ENCODE data around the gene LMAN2. TPM values are rescaled to one million over a fixed set of nuclear protein-coding genes. Genes with fewer than 3 reads are reported as not detected.

The LMAN2 gene
- total RNA-seq, 1 donor from 2014 or later, result 103 TPM

DNA sequence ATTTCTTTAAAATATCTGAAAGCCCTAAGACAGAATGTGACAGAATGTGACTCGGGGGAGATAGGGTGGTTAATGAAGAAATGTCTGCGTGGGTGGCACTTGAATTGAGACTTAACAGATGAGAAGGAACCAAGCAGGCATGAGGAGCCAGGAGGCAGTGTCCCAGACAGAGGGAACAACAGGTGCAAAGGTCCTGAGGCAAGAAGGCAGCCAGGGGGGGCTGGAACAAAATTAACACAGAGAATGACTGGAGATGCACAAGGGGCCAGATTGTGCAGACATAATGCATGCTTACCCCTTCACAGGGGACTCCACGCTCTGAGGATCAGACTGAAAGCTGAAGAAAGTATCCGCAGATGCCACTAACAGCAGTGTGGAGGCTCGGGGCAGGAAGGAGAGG, 1.7 kb downstream of the LMAN2 start:
- FAIRE-seq (no peak), DNase-seq (ENCODE audit: low read depth) (no peak)
- Mint-ChIP-seq H3K36me3 (ENCODE audit: low read depth, unreplicated experiment) (peaks cover 2% of the 10 kb centered on the region), H3K27ac (ENCODE audit: unreplicated experiment) (no peak overlapping the region), H3K4me1 (ENCODE audit: low read depth, unreplicated experiment) (peaks cover 21% of the 10 kb centered on the region), H3K9me3 (ENCODE audit: unreplicated experiment) (peaks cover 6% of the 10 kb centered on the region), H3K4me3 (ENCODE audit: unreplicated experiment) (peak overlapping the region; percentile 98), H3K27me3 (ENCODE audit: low read depth, unreplicated experiment) (peaks cover 5% of the 10 kb centered on the region)
- peaks cover 63% of the 10 kb centered on the region for H3K79me2 ChIP-seq (ENCODE audit: insufficient read depth, low read length)
- H3K27ac ChIP-seq (ENCODE audit: low read depth, low read length), result no peak overlapping the region
- H3K27me3 ChIP-seq (ENCODE audit: insufficient read depth, low read length), result no peaks in the 10 kb centered on the region
- H3K9ac ChIP-seq (ENCODE audit: low read length), result peak overlapping the region; percentile 93
- peaks cover 17% of the 10 kb centered on the region for H3K36me3 ChIP-seq (ENCODE audit: insufficient read depth, low read length)
- no peaks in the 10 kb centered on the region for H3K9me3 ChIP-seq (ENCODE audit: insufficient read depth, low read depth, low read length)
- peak overlapping the region; percentile 93 for H3K4me2 ChIP-seq (ENCODE audit: low read length)
- no peak overlapping the region for H2AFZ ChIP-seq (ENCODE audit: low read depth, low read length)
- H3K4me1 ChIP-seq (ENCODE audit: insufficient read depth, low read length), result peaks cover 18% of the 10 kb centered on the region
- TF ChIP-seq EZH2 (IDR thresholded peaks at IDR 0.05; ENCODE audit: insufficient read depth, low read length) (no peak), CTCF (IDR thresholded peaks at IDR 0.05; ENCODE audit: insufficient read depth, low read depth, low read length) (no peak)
- peaks cover 50% of the 10 kb centered on the region for H4K20me1 ChIP-seq (ENCODE audit: insufficient read depth, low read length)
- no peak overlapping the region for H3K4me3 ChIP-seq (ENCODE audit: insufficient read depth, low read depth, low read length)

DNA sequence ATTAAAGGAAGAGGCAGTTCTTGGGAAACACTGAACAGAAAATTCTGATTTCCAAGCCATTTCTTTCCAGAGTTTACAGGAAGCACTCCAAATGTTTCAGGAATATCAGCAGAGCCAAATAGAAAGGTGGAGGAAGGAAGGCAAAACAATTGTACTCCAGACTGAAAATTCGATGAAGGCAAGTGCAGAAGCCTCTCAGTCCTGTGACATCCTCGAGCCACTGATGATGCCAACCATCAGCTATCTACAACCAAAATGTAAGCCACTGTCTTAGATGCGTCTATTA, 2.2 kb downstream of the LMAN2 start:
- H3K27me3 Mint-ChIP-seq (ENCODE audit: low read depth, unreplicated experiment), result peaks cover 1% of the 10 kb centered on the region
- H3K27ac ChIP-seq (ENCODE audit: low read depth, low read length), result no peak overlapping the region
- no peaks in the 10 kb centered on the region for H3K27me3 ChIP-seq (ENCODE audit: insufficient read depth, low read length)
- peak overlapping the region; percentile 47 for H3K4me3 Mint-ChIP-seq (ENCODE audit: unreplicated experiment)
- no peak overlapping the region for H2AFZ ChIP-seq (ENCODE audit: low read depth, low read length)
- no peak for DNase-seq (ENCODE audit: low read depth)
- H4K20me1 ChIP-seq (ENCODE audit: insufficient read depth, low read length), result peaks cover 51% of the 10 kb centered on the region
- H3K9me3 Mint-ChIP-seq (ENCODE audit: unreplicated experiment), result peaks cover 3% of the 10 kb centered on the region
- H3K9ac ChIP-seq (ENCODE audit: low read length), result peak overlapping the region; percentile 19
- H3K36me3 ChIP-seq (ENCODE audit: insufficient read depth, low read length), result peaks cover 17% of the 10 kb centered on the region
- peaks cover 65% of the 10 kb centered on the region for H3K79me2 ChIP-seq (ENCODE audit: insufficient read depth, low read length)
- H3K4me1 ChIP-seq (ENCODE audit: insufficient read depth, low read length), result peaks cover 18% of the 10 kb centered on the region
- peaks cover 2% of the 10 kb centered on the region for H3K36me3 Mint-ChIP-seq (ENCODE audit: low read depth, unreplicated experiment)
- TF ChIP-seq CTCF (IDR thresholded peaks at IDR 0.05; ENCODE audit: insufficient read depth, low read depth, low read length), result no peak
- TF ChIP-seq EZH2 (IDR thresholded peaks at IDR 0.05; ENCODE audit: insufficient read depth, low read length), result no peak
- no peak for FAIRE-seq
- H3K4me2 ChIP-seq (ENCODE audit: low read length), result peak overlapping the region; percentile 93
- H3K9me3 ChIP-seq (ENCODE audit: insufficient read depth, low read depth, low read length), result no peaks in the 10 kb centered on the region
- no peak overlapping the region for H3K27ac Mint-ChIP-seq (ENCODE audit: unreplicated experiment)
- H3K4me1 Mint-ChIP-seq (ENCODE audit: low read depth, unreplicated experiment), result peaks cover 18% of the 10 kb centered on the region
- no peak overlapping the region for H3K4me3 ChIP-seq (ENCODE audit: insufficient read depth, low read depth, low read length)

GRCh38 chr5:177347699-177348098, 3.8 kb downstream of the LMAN2 start:
- FAIRE-seq (no peak), DNase-seq (ENCODE audit: low read depth) (no peak)
- no peak overlapping the region for H3K9ac ChIP-seq (ENCODE audit: low read length)
- H3K4me3 ChIP-seq (ENCODE audit: insufficient read depth, low read depth, low read length), result no peak overlapping the region
- H4K20me1 ChIP-seq (ENCODE audit: insufficient read depth, low read length), result peaks cover 58% of the 10 kb centered on the region
- H3K36me3 Mint-ChIP-seq (ENCODE audit: low read depth, unreplicated experiment), result no peaks in the 10 kb centered on the region
- no peaks in the 10 kb centered on the region for H3K9me3 ChIP-seq (ENCODE audit: insufficient read depth, low read depth, low read length)
- H3K27me3 ChIP-seq (ENCODE audit: insufficient read depth, low read length), result no peaks in the 10 kb centered on the region
- no peak overlapping the region for H3K4me3 Mint-ChIP-seq (ENCODE audit: unreplicated experiment)
- peaks cover 24% of the 10 kb centered on the region for H3K36me3 ChIP-seq (ENCODE audit: insufficient read depth, low read length)
- H3K4me2 ChIP-seq (ENCODE audit: low read length), result no peak overlapping the region
- H3K79me2 ChIP-seq (ENCODE audit: insufficient read depth, low read length), result peaks cover 79% of the 10 kb centered on the region
- peaks cover 15% of the 10 kb centered on the region for H3K4me1 Mint-ChIP-seq (ENCODE audit: low read depth, unreplicated experiment)
- no peak overlapping the region for H3K27ac Mint-ChIP-seq (ENCODE audit: unreplicated experiment)
- no peaks in the 10 kb centered on the region for H3K27me3 Mint-ChIP-seq (ENCODE audit: low read depth, unreplicated experiment)
- H3K27ac ChIP-seq (ENCODE audit: low read depth, low read length), result no peak overlapping the region
- no peak overlapping the region for H2AFZ ChIP-seq (ENCODE audit: low read depth, low read length)
- TF ChIP-seq CTCF (IDR thresholded peaks at IDR 0.05; ENCODE audit: insufficient read depth, low read depth, low read length) (no peak), EZH2 (IDR thresholded peaks at IDR 0.05; ENCODE audit: insufficient read depth, low read length) (no peak)
- H3K4me1 ChIP-seq (ENCODE audit: insufficient read depth, low read length), result peaks cover 18% of the 10 kb centered on the region
- no peaks in the 10 kb centered on the region for H3K9me3 Mint-ChIP-seq (ENCODE audit: unreplicated experiment)

Measured in astrocyte (in vitro differentiated cells and primary cell).